Gastroesophageal sphincter (tissue), 3 donors: ENCODE measurements around the gene ASAP2.

Experiments
- EP300 ChIP-seq: sonication (generic); formaldehyde crosslinking; IDR thresholded peaks from one replicate; pipeline ENCODE4 v1.6.1; 2017; ENCODE audit warnings: antibody characterized with exemption, mild to moderate bottlenecking
- POLR2A ChIP-seq, 2 donors: fragments of 450-650 bp; IDR thresholded peaks; one replicate each; pipeline ENCODE4 v1.6.1; 2017; ENCODE audit warnings: antibody characterized with exemption in 2 of 2, mild to moderate bottlenecking in 2 of 2, moderate library complexity in 1 of 2
- POLR2AphosphoS5 ChIP-seq: sonication (generic); formaldehyde crosslinking; IDR thresholded peaks from one replicate; pipeline ENCODE4 v1.6.1; 2017; ENCODE audit warnings: antibody characterized with exemption
- TF ChIP-seq, protein P1 (sequence below), 4 experiments: fragments of 200-600 bp in 2 of 4; fragments of 450-650 bp in 2 of 4; sonication (generic) in 1 of 4; IDR thresholded peaks; one replicate each; pipeline ENCODE4 v1.5.1; 2017 to 2019; ENCODE audit warnings: antibody characterized with exemption in 4 of 4, mild to moderate bottlenecking in 2 of 4, moderate library complexity in 2 of 4

- TF ChIP-seq, protein P1, sequence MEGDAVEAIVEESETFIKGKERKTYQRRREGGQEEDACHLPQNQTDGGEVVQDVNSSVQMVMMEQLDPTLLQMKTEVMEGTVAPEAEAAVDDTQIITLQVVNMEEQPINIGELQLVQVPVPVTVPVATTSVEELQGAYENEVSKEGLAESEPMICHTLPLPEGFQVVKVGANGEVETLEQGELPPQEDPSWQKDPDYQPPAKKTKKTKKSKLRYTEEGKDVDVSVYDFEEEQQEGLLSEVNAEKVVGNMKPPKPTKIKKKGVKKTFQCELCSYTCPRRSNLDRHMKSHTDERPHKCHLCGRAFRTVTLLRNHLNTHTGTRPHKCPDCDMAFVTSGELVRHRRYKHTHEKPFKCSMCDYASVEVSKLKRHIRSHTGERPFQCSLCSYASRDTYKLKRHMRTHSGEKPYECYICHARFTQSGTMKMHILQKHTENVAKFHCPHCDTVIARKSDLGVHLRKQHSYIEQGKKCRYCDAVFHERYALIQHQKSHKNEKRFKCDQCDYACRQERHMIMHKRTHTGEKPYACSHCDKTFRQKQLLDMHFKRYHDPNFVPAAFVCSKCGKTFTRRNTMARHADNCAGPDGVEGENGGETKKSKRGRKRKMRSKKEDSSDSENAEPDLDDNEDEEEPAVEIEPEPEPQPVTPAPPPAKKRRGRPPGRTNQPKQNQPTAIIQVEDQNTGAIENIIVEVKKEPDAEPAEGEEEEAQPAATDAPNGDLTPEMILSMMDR (IDR thresholded peaks at IDR 0.05) = no peak
- no peak for TF ChIP-seq POLR2A (IDR thresholded peaks at IDR 0.05)
- TF ChIP-seq POLR2AphosphoS5 = no peak
- no peak for TF ChIP-seq EP300
Observed at GRCh38 chr2:9307535-9307934, 100.9 kb downstream of the ASAP2 start.
